GM10266 (cell line): ENCODE measurements around the gene EYA2.
"Not testable (repeated sequence)": the region's sequence is repeated elsewhere in the genome, so short reads cannot be mapped to it uniquely, and the experiment has no call there.

Experiments
- DNase-seq: peaks from one replicate; pipeline ENCODE4 v3.0.0; 2012; ENCODE audit errors: extremely low spot score
- TF ChIP-seq, protein P1 (sequence below): IDR thresholded peaks from 2 replicates; pipeline ENCODE4 v1.5.1; 2012; ENCODE audit warnings: mild to moderate bottlenecking, low read depth; ENCODE audit not compliant: control insufficient read depth, insufficient read depth; ENCODE audit errors: missing control alignments

Gene EYA2

DNA sequence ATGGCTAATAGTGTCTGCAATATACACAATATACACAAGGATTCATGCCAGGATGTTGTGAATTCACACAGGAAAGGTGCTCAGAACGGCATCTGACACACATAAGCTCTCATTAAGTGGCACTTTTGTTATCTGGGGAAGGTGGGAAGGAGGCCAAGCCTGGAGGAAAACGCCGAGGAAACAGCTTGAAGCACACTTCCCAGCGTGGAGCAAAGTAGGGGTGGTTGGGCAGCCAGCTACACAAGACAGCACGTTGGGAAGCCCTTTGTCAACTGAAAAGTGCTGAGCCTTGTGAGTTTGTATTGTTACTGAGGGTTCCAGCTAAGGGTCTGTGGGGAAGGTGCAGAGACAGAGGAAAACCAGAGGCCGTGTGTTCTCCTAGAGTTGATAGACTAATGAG, 280.9 kb downstream of the EYA2 start:
- TF ChIP-seq, protein P1, sequence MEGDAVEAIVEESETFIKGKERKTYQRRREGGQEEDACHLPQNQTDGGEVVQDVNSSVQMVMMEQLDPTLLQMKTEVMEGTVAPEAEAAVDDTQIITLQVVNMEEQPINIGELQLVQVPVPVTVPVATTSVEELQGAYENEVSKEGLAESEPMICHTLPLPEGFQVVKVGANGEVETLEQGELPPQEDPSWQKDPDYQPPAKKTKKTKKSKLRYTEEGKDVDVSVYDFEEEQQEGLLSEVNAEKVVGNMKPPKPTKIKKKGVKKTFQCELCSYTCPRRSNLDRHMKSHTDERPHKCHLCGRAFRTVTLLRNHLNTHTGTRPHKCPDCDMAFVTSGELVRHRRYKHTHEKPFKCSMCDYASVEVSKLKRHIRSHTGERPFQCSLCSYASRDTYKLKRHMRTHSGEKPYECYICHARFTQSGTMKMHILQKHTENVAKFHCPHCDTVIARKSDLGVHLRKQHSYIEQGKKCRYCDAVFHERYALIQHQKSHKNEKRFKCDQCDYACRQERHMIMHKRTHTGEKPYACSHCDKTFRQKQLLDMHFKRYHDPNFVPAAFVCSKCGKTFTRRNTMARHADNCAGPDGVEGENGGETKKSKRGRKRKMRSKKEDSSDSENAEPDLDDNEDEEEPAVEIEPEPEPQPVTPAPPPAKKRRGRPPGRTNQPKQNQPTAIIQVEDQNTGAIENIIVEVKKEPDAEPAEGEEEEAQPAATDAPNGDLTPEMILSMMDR = no peak
- no peak for DNase-seq

DNA sequence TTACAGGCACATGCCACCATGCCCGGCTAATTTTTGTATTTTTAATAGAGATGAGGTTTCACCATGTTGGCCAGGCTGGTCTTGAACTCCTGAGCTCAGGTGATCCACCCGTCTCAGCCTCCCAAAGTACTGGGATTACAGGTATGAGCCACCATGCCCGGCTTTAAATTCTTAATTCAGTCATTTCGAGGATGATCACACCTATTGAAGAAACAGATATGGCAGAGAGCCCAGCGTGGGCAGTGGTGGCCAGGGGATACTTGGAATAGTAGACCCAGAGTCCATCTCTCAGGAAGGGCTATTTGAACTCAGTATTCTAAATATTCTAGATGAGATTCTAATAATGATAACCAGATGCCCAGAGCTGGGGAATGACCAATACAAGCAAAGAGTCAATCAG, 281.6 kb downstream of the EYA2 start:
- DNase-seq = not testable (repeated sequence)

DNA sequence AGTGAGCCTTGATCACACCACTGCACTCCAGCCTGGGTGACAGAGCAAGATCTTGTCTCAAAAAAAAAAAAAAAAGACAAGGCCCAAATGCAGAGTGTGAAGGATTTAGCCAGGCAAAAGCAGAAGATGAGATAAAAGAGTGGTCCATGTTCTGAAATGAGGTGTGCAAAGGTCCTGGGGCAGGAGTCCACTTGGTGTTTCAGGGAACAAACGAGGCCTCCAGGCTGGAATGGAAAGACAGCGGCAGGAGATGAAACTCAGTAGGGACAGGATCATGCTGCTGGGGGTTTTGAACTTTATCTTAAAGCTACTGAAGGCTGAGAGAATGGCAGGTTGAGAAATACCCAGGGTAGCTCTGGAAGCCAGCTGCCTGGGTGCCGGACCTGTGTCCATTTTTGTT, 283.6 kb downstream of the EYA2 start:
- TF ChIP-seq, protein P1 = no peak
- DNase-seq = no peak

DNA sequence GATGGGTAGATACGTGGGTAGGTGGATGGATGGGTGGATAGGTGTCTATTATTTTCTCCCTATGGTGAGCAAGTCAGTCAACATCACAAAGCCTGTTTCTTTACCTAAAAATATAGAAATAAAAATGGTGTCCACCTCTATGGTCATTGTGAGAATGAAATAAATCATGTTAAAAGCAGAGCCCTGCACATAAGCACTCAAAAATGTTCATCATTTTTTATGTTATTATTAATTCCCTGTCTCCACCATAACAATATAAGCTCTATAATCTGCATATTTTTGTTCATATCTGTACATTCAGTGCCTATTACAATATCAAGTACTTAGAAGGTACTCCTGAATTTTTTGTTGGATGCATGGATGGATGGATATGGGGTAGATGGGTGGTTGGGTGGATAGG, 284.2 kb downstream of the EYA2 start:
- TF ChIP-seq, protein P1 = no peak
- no peak for DNase-seq

DNA sequence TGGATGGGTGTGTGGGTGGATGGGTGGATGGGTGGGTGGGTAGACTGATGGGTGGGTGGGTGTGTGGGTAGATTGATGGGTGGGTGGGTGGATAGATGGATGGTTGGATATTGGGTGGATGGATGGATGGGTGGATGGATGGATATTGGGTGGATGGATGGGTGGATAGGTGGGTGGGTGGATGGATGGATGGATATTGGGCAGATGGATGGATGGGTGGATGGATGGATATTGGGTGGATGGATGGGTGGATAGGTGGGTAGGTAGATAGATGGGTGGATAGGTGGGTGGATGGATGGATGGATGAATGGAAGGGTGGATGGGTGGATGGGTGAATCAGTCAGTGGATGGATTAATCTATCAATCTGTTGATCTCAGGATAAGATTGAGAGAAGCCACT, 284.6 kb downstream of the EYA2 start:
- TF ChIP-seq, protein P1 = no peak
- DNase-seq = no peak

DNA sequence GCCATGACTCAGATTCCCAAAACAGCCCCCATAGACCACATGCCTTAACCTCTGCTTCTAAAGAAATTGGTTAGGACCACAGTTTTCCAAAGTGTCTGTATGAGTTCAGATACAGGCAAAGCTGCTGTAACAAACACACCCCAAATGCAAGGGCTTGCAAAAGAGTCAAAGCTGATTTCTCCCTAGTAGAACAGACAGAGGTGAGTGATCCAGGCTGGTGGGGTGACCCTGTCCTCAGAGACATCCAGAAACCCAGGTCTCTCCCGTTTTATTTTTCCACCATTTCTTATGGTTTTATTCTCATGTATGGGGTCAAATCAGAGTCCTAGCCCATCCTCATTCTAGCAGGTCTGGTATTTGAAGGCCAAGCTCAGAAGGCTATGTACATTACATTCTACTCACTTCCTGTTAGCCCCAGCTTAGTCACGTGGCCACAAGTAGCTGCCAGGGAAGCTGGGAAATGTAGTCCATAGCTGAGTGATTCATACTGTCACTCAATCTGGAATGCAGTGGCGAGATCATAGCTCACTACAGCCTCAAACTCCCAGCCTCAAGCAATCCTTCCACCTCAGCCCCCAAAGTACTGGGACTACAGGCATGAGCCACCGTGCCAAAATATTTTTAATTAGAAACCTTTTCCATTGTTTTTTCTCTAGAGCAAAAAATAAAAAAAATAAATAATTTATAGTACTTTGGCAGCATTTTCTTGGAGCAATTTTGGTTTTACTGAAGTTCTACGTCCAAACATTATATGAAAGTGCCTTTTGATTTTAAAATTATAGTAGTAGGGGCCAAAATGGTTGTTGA, 286.6 kb downstream of the EYA2 start:
- TF ChIP-seq, protein P1 = no peak
- DNase-seq = peak; percentile 42

DNA sequence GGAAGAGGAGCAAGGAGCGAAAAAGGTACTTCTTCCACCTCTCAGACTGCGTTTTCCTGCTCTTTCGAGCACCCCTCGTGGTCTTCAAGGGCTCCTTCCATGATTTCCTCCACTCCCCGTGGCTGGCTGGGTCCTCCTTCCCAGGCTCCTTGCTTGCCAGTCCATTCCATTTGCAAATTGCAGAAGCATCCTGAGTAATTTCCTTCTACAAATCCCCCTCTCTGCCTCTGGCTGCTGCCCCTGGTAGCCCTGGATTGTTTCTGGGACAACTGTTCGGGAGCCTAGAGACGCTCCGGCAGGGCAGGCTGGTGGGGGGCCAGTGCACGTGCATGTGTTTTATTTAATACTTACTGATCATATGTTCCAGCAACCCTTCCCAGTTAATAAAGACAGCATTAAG, 288.7 kb downstream of the EYA2 start:
- DNase-seq = no peak
- TF ChIP-seq, protein P1 = no peak
